HUES6 (cell line): ENCODE data around the gene YIPF2.

Source experiments
- H3K27ac ChIP-seq: 2 replicates; pipeline ENCODE4 v1.7.0; 2013; ENCODE audit warnings: low read depth, mild to moderate bottlenecking, low read length, inconsistent platforms
- H3K27me3 ChIP-seq: 2 replicates; pipeline ENCODE4 v1.6.1; 2013; ENCODE audit warnings: low read length; ENCODE audit not compliant: control insufficient read depth, insufficient read depth
- H3K36me3 ChIP-seq: 2 replicates; pipeline ENCODE4 v1.6.1; 2013; ENCODE audit warnings: low read length; ENCODE audit not compliant: control insufficient read depth, insufficient read depth
- H3K4me1 ChIP-seq: 2 replicates; pipeline ENCODE4 v1.6.1; 2013; ENCODE audit warnings: low read length; ENCODE audit not compliant: control insufficient read depth, insufficient read depth
- H3K4me3 ChIP-seq: 2 replicates; pipeline ENCODE4 v1.5.1; 2013; ENCODE audit warnings: low read depth, low read length
- H3K9ac ChIP-seq: one replicate; pipeline ENCODE4 v1.6.1; 2013; ENCODE audit warnings: mild to moderate bottlenecking, low read length
- H3K9me3 ChIP-seq: 2 replicates; pipeline ENCODE4 v1.6.1; 2013; ENCODE audit warnings: low read depth, low read length; ENCODE audit not compliant: control insufficient read depth, insufficient read depth

YIPF2 gene

GRCh38 chr19:10928563-10929401 lies at the start of gene YIPF2, which contains the start of gene TIMM29:
Gene YIPF2, minus strand, starts transcription at chr19:10928639. Its CDS starts 229 bp downstream, at chr19:10928410.
Gene TIMM29, plus strand, starts transcription at chr19:10928811. Its CDS starts 12 bp downstream, at chr19:10928823.
- H3K36me3 ChIP-seq = peaks cover 28% of the 10 kb centered on the region
- H3K9me3 ChIP-seq = no peaks in the 10 kb centered on the region
- peak within 1 kb of the TSS; percentile 70; the same call in 1 of the 2 replicates for H3K27ac ChIP-seq
- H3K4me3 ChIP-seq = peak within 1 kb of the TSS; percentile 100
- H3K9ac ChIP-seq = peak within 1 kb of the TSS; percentile 91
- H3K27me3 ChIP-seq = no peaks in the 10 kb centered on the region
- peaks cover 6% of the 10 kb centered on the region; the same call in 1 of the 2 replicates for H3K4me1 ChIP-seq

- Histone ChIP-seq H3K9ac (no peak overlapping the region), H3K27me3 (no peaks in the 10 kb centered on the region), H3K36me3 (peaks cover 8% of the 10 kb centered on the region; the same call in 1 of the 2 replicates), H3K4me3 (no peak overlapping the region), H3K9me3 (peaks cover 11% of the 10 kb centered on the region; the same call in 1 of the 2 replicates), H3K27ac (no peak overlapping the region), H3K4me1 (peaks cover 6% of the 10 kb centered on the region; the same call in 1 of the 2 replicates)
Observed at GRCh38 chr19:10977742-10978092, 49.3 kb upstream of the YIPF2 start.

GRCh38 chr19:10976131-10976892 lies 47.9 kb upstream of the YIPF2 start:
- H3K9ac ChIP-seq = no peak overlapping the region
- no peaks in the 10 kb centered on the region for H3K27me3 ChIP-seq
- peaks cover 5% of the 10 kb centered on the region; the same call in 1 of the 2 replicates for H3K4me1 ChIP-seq
- H3K9me3 ChIP-seq = peaks cover 15% of the 10 kb centered on the region; the same call in 1 of the 2 replicates
- peaks cover 13% of the 10 kb centered on the region for H3K36me3 ChIP-seq
- no peak overlapping the region for H3K4me3 ChIP-seq
- no peak overlapping the region for H3K27ac ChIP-seq

GRCh38 chr19:10975374-10976130 lies 47.1 kb upstream of the YIPF2 start:
- H3K9ac ChIP-seq = no peak overlapping the region
- peaks cover 15% of the 10 kb centered on the region for H3K36me3 ChIP-seq
- H3K4me1 ChIP-seq = no peaks in the 10 kb centered on the region
- no peak overlapping the region for H3K27ac ChIP-seq
- H3K27me3 ChIP-seq = no peaks in the 10 kb centered on the region
- no peak overlapping the region for H3K4me3 ChIP-seq
- peaks cover 15% of the 10 kb centered on the region; the same call in 1 of the 2 replicates for H3K9me3 ChIP-seq

- no peak overlapping the region for H3K27ac ChIP-seq
- no peaks in the 10 kb centered on the region for H3K27me3 ChIP-seq
- H3K9me3 ChIP-seq = peaks cover 15% of the 10 kb centered on the region; the same call in 1 of the 2 replicates
- H3K4me3 ChIP-seq = no peak overlapping the region
- no peak overlapping the region for H3K9ac ChIP-seq
- peaks cover 13% of the 10 kb centered on the region for H3K4me1 ChIP-seq
- peaks cover 15% of the 10 kb centered on the region for H3K36me3 ChIP-seq
Observed at GRCh38 chr19:10971107-10971726, 42.8 kb upstream of the YIPF2 start.

- peaks cover 9% of the 10 kb centered on the region for H3K36me3 ChIP-seq
- H3K9me3 ChIP-seq = peaks cover 8% of the 10 kb centered on the region; the same call in 1 of the 2 replicates
- peaks cover 14% of the 10 kb centered on the region for H3K4me1 ChIP-seq
- H3K27ac ChIP-seq = no peak overlapping the region
- no peaks in the 10 kb centered on the region for H3K27me3 ChIP-seq
- H3K9ac ChIP-seq = no peak overlapping the region
- no peak overlapping the region for H3K4me3 ChIP-seq
Observed at GRCh38 chr19:10968527-10969135, 40.2 kb upstream of the YIPF2 start.

GRCh38 chr19:10966809-10967208 lies 38.4 kb upstream of the YIPF2 start:
- H3K9ac ChIP-seq = no peak overlapping the region
- H3K9me3 ChIP-seq = no peaks in the 10 kb centered on the region
- H3K36me3 ChIP-seq = peaks cover 5% of the 10 kb centered on the region; the same call in 1 of the 2 replicates
- H3K4me3 ChIP-seq = no peak overlapping the region
- H3K4me1 ChIP-seq = peaks cover 14% of the 10 kb centered on the region
- no peak overlapping the region for H3K27ac ChIP-seq
- H3K27me3 ChIP-seq = no peaks in the 10 kb centered on the region

GRCh38 chr19:10965398-10965797 lies 37.0 kb upstream of the YIPF2 start:
- H3K9ac ChIP-seq = no peak overlapping the region
- peaks cover 14% of the 10 kb centered on the region for H3K4me1 ChIP-seq
- H3K4me3 ChIP-seq = no peak overlapping the region
- H3K9me3 ChIP-seq = no peaks in the 10 kb centered on the region
- H3K27ac ChIP-seq = no peak overlapping the region
- 0 out of 2 replicates have a peak, but pooled peaks cover 2% of the 10 kb centered on the region for H3K36me3 ChIP-seq
- H3K27me3 ChIP-seq = no peaks in the 10 kb centered on the region

- no peak overlapping the region for H3K9ac ChIP-seq
- H3K4me1 ChIP-seq = peaks cover 14% of the 10 kb centered on the region
- H3K27ac ChIP-seq = no peak overlapping the region
Observed at GRCh38 chr19:10964903-10965302, 36.5 kb upstream of the YIPF2 start.

GRCh38 chr19:10963865-10964264 lies 35.4 kb upstream of the YIPF2 start:
- Histone ChIP-seq H3K9me3 (no peaks in the 10 kb centered on the region), H3K27me3 (no peaks in the 10 kb centered on the region), H3K9ac (no peak overlapping the region), H3K27ac (no peak overlapping the region), H3K4me3 (no peak overlapping the region), H3K4me1 (peaks cover 11% of the 10 kb centered on the region), H3K36me3 (0 out of 2 replicates have a peak, but pooled peaks cover 2% of the 10 kb centered on the region)

More at GRCh38 chr19:10964903-10965302, 36.5 kb upstream of the YIPF2 start:
- Histone ChIP-seq H3K36me3 (0 out of 2 replicates have a peak, but pooled peaks cover 2% of the 10 kb centered on the region), H3K9me3 (no peaks in the 10 kb centered on the region), H3K4me3 (no peak overlapping the region), H3K27me3 (no peaks in the 10 kb centered on the region)
